ENCODE data around the gene SERTAD4. TPM values are rescaled to one million over a fixed set of nuclear protein-coding genes. Genes with fewer than 3 reads are reported as not detected.
A peak's percentile ranks its signal among the peaks of the same experiment; 100 is the strongest.

The SERTAD4 gene
- total and polyA plus RNA-seq, 10 of the 15 experiments (the other 5 are each of a cell fraction or from before 2014, with no cell fraction given): not detected

DNA sequence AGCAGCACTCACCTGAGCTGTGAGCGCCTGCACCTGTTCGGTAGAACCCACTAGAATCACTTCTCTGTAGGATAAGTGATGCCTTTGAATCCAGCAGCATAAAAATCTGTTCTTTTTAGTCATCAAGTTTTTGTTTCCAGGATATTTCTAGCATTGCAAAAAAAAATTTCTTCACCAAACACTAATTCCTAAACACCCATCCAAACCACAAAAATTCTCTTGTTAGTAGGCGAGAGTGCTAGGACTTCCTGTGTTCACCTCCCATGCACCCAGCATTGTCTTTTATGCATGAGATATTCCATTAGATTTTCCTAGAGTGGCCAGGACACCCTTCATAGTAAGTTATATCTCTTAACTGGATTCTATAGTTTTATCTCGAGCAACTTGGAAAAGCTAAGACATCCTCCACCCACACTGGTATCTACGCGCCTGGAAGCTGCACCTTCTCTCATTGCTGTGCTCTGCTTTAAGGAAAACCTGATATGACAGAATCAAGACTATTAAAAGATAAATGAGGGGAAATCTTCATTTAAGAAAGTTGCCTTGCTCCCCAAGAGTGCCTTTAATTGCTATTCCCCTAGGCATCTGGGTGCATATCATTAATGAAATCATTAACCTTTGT is 12.3 kb downstream of the SERTAD4 start (continued):
- no peak for TF ChIP-seq EZH2 (IDR thresholded peaks at IDR 0.05; ENCODE audit: borderline replicate concordance, control insufficient read depth, low read depth, low read length)
- no peak for TF ChIP-seq SUZ12 (IDR thresholded peaks at IDR 0.05; ENCODE audit: unreplicated experiment)
- TF ChIP-seq RUNX3 (IDR thresholded peaks at IDR 0.05; ENCODE audit: low read length): no peak
- TF ChIP-seq POLR2AphosphoS5 (IDR thresholded peaks at IDR 0.05; ENCODE audit: low read length): no peak
- TF ChIP-seq EGR1 (IDR thresholded peaks at IDR 0.05; ENCODE audit: borderline replicate concordance in 1 of 2, low read depth in 2 of 2, low read length in 2 of 2): no peak
- no peak for TF ChIP-seq SMC3 (IDR thresholded peaks at IDR 0.05; ENCODE audit: borderline replicate concordance, low read length)
- no peak for TF ChIP-seq ZBED1 (IDR thresholded peaks at IDR 0.05; ENCODE audit: borderline replicate concordance)
- no peak for TF ChIP-seq SPI1 (IDR thresholded peaks at IDR 0.05; ENCODE audit: borderline replicate concordance, insufficient read depth, low read depth, low read length)
- TF ChIP-seq NR2C2 (IDR thresholded peaks at IDR 0.05; ENCODE audit: borderline replicate concordance, control insufficient read depth, insufficient read length, low read depth): no peak
- TF ChIP-seq IRF4 (IDR thresholded peaks at IDR 0.05; ENCODE audit: low read depth, low read length): no peak

DNA sequence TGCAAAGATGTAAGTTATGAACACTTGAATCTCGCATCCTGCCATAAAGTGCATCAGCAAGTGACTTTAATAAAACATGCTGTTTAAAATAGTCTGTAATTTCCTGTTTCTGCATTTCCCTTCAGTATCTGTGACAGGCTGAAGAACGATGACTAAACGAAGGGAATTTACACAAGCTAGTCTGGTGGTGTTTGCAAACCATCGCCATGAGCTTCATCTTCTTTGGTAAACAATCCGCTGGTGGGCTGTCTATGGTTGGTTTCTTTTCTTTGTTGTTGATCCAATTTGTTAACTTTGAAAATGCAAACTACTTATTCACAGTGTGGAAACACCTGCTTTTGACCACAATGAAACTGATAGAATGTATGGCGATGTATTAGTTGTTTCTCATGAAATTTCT is 13.9 kb downstream of the SERTAD4 start:
- FAIRE-seq (no peak), ATAC-seq (peak; percentile 45), DNase-seq (ENCODE audit: low read depth, low spot score) (no peak)
- H3K9me3 ChIP-seq (replicated peaks; ENCODE audit: control insufficient read depth, insufficient read depth, low read length): no peaks in the 10 kb centered on the region
- peaks cover 4 to 7% of the 10 kb centered on the region in 2 experiments for H3K27me3 ChIP-seq (replicated peaks in 1 of 2; ENCODE audit: control insufficient read depth in 2 of 2, insufficient read depth in 2 of 2, low read length in 1 of 2)
- no TSS peak for BruUV-seq (replicated peaks)
- SMC1A ChIA-PET (ENCODE audit: uncharacterized antibody, unreplicated experiment): interaction anchor here (1.1 kb wide), 1 partner anchor 8 kb away, joined by 3 read pairs; no protein-coding TSS in a partner anchor
- no peaks in the 10 kb centered on the region for H3K36me3 ChIP-seq (ENCODE audit: control insufficient read depth in 2 of 2, insufficient read depth in 2 of 2, low read length in 1 of 2)
- no peaks in the 10 kb centered on the region for H3K79me2 ChIP-seq (ENCODE audit: control insufficient read depth, insufficient read depth, low read length)
- WGBS (ENCODE audit: insufficient coverage, insufficient replicate concordance, low lambda C conversion rate, missing lambda C conversion rate): 6% methylated on average over 6 of the region's 6 CpGs
- H2AFZ ChIP-seq (ENCODE audit: control insufficient read depth, low read depth, low read length): no peak overlapping the region
- in situ Hi-C loops (cut with MboI): no loop called here
- H3K4me3 ChIP-seq: no peak overlapping the region
- no peak overlapping the region for H3K9ac ChIP-seq (ENCODE audit: control insufficient read depth, insufficient read depth, low read length)
- H3K4me1 ChIP-seq (ENCODE audit: control insufficient read depth, insufficient read depth, low read length): no peaks in the 10 kb centered on the region
- H3K4me2 ChIP-seq (ENCODE audit: control insufficient read depth, insufficient read depth): no peak overlapping the region
- intact Hi-C loops (cut with micrococcal nuclease; ENCODE audit: unreplicated experiment): no loop called here
- CTCF ChIA-PET: interaction anchor here (0.7 kb wide), 1 partner anchor 23 kb away, joined by 3 read pairs; no protein-coding TSS in a partner anchor
- POLR2A ChIA-PET: no interaction called here
- no peak overlapping the region for H3K27ac ChIP-seq (ENCODE audit: control insufficient read depth, insufficient read depth)
- RAD21 ChIA-PET (ENCODE audit: unreplicated experiment): no interaction called here
- no peaks in the 10 kb centered on the region for H4K20me1 ChIP-seq (ENCODE audit: control insufficient read depth, insufficient read depth)
- TF ChIP-seq, protein P1, sequence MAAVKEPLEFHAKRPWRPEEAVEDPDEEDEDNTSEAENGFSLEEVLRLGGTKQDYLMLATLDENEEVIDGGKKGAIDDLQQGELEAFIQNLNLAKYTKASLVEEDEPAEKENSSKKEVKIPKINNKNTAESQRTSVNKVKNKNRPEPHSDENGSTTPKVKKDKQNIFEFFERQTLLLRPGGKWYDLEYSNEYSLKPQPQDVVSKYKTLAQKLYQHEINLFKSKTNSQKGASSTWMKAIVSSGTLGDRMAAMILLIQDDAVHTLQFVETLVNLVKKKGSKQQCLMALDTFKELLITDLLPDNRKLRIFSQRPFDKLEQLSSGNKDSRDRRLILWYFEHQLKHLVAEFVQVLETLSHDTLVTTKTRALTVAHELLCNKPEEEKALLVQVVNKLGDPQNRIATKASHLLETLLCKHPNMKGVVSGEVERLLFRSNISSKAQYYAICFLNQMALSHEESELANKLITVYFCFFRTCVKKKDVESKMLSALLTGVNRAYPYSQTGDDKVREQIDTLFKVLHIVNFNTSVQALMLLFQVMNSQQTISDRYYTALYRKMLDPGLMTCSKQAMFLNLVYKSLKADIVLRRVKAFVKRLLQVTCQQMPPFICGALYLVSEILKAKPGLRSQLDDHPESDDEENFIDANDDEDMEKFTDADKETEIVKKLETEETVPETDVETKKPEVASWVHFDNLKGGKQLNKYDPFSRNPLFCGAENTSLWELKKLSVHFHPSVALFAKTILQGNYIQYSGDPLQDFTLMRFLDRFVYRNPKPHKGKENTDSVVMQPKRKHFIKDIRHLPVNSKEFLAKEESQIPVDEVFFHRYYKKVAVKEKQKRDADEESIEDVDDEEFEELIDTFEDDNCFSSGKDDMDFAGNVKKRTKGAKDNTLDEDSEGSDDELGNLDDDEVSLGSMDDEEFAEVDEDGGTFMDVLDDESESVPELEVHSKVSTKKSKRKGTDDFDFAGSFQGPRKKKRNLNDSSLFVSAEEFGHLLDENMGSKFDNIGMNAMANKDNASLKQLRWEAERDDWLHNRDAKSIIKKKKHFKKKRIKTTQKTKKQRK (IDR thresholded peaks at IDR 0.05; ENCODE audit: low read depth, low read length): no peak
- TF ChIP-seq GATAD2B (conservative IDR thresholded peaks at IDR 0.05; ENCODE audit: low read depth): no peak
- TF ChIP-seq KLF5 (IDR thresholded peaks at IDR 0.05; ENCODE audit: partially characterized antibody): no peak
- no peak for TF ChIP-seq BMI1 (IDR thresholded peaks at IDR 0.05; ENCODE audit: borderline replicate concordance)
- TF ChIP-seq, protein P2, sequence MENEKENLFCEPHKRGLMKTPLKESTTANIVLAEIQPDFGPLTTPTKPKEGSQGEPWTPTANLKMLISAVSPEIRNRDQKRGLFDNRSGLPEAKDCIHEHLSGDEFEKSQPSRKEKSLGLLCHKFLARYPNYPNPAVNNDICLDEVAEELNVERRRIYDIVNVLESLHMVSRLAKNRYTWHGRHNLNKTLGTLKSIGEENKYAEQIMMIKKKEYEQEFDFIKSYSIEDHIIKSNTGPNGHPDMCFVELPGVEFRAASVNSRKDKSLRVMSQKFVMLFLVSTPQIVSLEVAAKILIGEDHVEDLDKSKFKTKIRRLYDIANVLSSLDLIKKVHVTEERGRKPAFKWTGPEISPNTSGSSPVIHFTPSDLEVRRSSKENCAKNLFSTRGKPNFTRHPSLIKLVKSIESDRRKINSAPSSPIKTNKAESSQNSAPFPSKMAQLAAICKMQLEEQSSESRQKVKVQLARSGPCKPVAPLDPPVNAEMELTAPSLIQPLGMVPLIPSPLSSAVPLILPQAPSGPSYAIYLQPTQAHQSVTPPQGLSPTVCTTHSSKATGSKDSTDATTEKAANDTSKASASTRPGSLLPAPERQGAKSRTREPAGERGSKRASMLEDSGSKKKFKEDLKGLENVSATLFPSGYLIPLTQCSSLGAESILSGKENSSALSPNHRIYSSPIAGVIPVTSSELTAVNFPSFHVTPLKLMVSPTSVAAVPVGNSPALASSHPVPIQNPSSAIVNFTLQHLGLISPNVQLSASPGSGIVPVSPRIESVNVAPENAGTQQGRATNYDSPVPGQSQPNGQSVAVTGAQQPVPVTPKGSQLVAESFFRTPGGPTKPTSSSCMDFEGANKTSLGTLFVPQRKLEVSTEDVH (IDR thresholded peaks at IDR 0.05; ENCODE audit: low read depth, partially characterized antibody): no peak
